Breast epithelium (tissue), 4 donors: ENCODE data around the gene CROCC2. TPM values are rescaled to one million over a fixed set of nuclear protein-coding genes. Genes with fewer than 3 reads are reported as not detected.

Experiments
- DNase-seq, 2 donors: peaks; one replicate each; pipeline ENCODE4 v3.0.0-alpha.2; 2019; ENCODE audit warnings: low spot score in 2 of 2
- H3K27ac ChIP-seq, 2 donors: fragments of 200-600 bp; sonication (generic) in 1 of 2; one replicate each; pipeline ENCODE4 v1.5.1; 2016 to 2019; ENCODE audit warnings: mild to moderate bottlenecking in 1 of 2
- H3K27me3 ChIP-seq, 2 donors: fragments of 200-600 bp; sonication (generic) in 1 of 2; one replicate each; pipeline versions ENCODE4 v1.5.1 to v1.6.0; 2017 to 2019; ENCODE audit warnings: control low read depth in 1 of 2, mild to moderate bottlenecking in 1 of 2
- H3K36me3 ChIP-seq: fragments of 200-600 bp; one replicate; pipeline ENCODE4 v1.5.1; 2019
- H3K4me1 ChIP-seq, 2 donors: fragments of 200-600 bp; sonication (generic); one replicate each; pipeline ENCODE4 v1.5.1; 2016 to 2019; ENCODE audit warnings: control low read depth in 1 of 2
- H3K4me3 ChIP-seq, 3 donors: fragments of 200-600 bp; sonication (generic); 1 replicate in 2 of 3; 2 replicates in 1 of 3; pipeline ENCODE4 v1.5.1; 2016 to 2019; ENCODE audit warnings: mild to moderate bottlenecking in 3 of 3, moderate library complexity in 2 of 3
- H3K9me3 ChIP-seq, 2 donors: fragments of 200-600 bp; sonication (generic) in 1 of 2; one replicate each; pipeline ENCODE4 v1.5.1; 2016 to 2019; ENCODE audit warnings: control low read depth in 1 of 2
- POLR2A ChIP-seq: fragments of 450-650 bp; IDR thresholded peaks from one replicate; pipeline ENCODE4 v1.6.1; 2016; ENCODE audit warnings: antibody characterized with exemption, mild to moderate bottlenecking, moderate library complexity
- POLR2AphosphoS5 ChIP-seq, 3 donors: sonication (generic); formaldehyde crosslinking; IDR thresholded peaks; one replicate each; pipeline ENCODE4 v1.6.1; 2017; ENCODE audit warnings: antibody characterized with exemption in 3 of 3
- intact Hi-C: fragments of 100-400 bp; cut with DNase I; formaldehyde crosslinking; loops from one replicate; pipeline ENCODE4 v1.15.1; 2023; ENCODE audit warnings: low total_unique reads
- total RNA-seq, 3 donors: library from RNA; depleted of rRNA; stranded (reverse); fragments of >200 nt; gene quantifications; one replicate each; pipeline ENCODE4 v1.1.0, GENCODE V29; 2016
- TF ChIP-seq, protein P1 (sequence below), 3 donors: fragments of 450-650 bp; IDR thresholded peaks; one replicate each; pipeline ENCODE4 v1.5.1; 2016 to 2017; ENCODE audit warnings: antibody characterized with exemption in 3 of 3, mild to moderate bottlenecking in 3 of 3, moderate library complexity in 3 of 3

Gene CROCC2
- total RNA-seq, 3 donors from 2014 or later = 0.33 TPM; not detected in 2

DNA sequence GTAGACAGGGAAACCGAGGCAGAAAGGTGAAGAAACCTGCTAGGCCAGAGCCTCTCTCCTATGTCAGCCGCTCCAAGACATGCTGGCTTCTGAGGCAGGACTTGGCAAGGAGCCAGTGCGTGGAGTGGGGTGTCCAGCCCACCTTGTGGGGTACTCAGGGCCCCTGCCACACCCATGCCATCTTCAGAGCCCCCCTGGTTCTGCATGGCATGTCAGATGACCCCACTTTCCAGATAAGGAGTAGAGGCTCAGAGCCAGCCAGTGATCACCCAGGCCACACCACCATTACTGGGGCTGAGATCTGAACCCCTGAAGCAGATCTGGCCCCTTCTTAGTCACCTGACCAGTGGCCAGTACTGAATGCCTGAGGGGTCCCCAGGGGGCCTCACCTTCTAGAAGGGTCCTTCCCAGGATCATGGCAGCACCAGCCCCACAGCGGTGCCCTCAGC lies 14.7 kb downstream of the CROCC2 start:
- H3K27ac ChIP-seq = peak overlapping the region; percentile 25 to 59
- DNase-seq = peak in 1 of 2 donors; percentile 38
- TF ChIP-seq, protein P1, sequence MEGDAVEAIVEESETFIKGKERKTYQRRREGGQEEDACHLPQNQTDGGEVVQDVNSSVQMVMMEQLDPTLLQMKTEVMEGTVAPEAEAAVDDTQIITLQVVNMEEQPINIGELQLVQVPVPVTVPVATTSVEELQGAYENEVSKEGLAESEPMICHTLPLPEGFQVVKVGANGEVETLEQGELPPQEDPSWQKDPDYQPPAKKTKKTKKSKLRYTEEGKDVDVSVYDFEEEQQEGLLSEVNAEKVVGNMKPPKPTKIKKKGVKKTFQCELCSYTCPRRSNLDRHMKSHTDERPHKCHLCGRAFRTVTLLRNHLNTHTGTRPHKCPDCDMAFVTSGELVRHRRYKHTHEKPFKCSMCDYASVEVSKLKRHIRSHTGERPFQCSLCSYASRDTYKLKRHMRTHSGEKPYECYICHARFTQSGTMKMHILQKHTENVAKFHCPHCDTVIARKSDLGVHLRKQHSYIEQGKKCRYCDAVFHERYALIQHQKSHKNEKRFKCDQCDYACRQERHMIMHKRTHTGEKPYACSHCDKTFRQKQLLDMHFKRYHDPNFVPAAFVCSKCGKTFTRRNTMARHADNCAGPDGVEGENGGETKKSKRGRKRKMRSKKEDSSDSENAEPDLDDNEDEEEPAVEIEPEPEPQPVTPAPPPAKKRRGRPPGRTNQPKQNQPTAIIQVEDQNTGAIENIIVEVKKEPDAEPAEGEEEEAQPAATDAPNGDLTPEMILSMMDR (IDR thresholded peaks at IDR 0.05) = no peak

DNA sequence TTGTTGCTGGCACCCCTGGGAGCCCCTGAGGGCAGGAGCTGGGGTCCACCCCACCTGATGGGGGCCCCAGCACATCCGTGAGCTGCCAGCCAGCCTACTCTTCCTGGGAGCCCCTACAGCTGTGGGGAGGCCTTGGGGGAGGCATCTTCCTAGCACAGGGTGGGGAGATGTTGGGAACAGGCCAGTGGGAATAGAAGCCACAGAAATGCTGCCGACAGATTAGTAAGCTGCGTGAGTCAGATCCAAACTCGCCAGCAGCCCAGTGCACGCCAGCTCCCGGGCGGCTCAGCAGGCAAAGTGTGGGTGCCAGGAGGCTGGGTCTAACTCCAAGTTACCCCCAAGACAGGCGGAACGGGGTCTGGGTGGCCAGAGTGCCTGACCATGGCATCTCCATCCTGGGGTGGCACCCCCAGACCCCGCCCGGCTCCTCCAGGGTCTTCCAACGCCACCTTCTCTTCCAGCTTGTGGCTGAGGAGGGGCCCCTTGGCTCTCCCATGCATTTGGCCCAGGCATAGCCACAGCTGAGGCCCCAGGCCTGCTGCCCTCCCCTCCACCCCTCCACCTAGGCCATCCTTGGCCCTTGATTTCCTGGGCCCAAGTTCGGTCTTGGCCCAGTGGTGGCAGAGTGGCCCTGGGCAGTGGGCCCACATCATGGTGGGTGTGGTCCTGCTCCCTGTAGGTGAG lies 15.3 kb downstream of the CROCC2 start:
- Histone ChIP-seq H3K9me3 (no peaks in the 10 kb centered on the region), H3K27me3 (no peaks in the 10 kb centered on the region), H3K27ac (peak overlapping the region; percentile 25 to 59), H3K4me3 (no peak overlapping the region), H3K36me3 (no peaks in the 10 kb centered on the region), H3K4me1 (peaks cover 0 to 5% of the 10 kb centered on the region in 2 donors)
- peak; percentile 12 to 55 for DNase-seq
- TF ChIP-seq POLR2AphosphoS5 (IDR thresholded peaks at IDR 0.05) (no peak), POLR2A (no peak)
- TF ChIP-seq, protein P1 (IDR thresholded peaks at IDR 0.05) = no peak
- intact Hi-C loops = no loop called here

More for the DNA sequence above, 14.7 kb downstream of the CROCC2 start:
- Histone ChIP-seq H3K4me1 (peaks cover 0 to 5% of the 10 kb centered on the region in 2 donors), H3K36me3 (no peaks in the 10 kb centered on the region), H3K9me3 (no peaks in the 10 kb centered on the region), H3K27me3 (peaks cover 0 to 2% of the 10 kb centered on the region in 2 donors), H3K4me3 (no peak overlapping the region)
- intact Hi-C loops = no loop called here

DNA sequence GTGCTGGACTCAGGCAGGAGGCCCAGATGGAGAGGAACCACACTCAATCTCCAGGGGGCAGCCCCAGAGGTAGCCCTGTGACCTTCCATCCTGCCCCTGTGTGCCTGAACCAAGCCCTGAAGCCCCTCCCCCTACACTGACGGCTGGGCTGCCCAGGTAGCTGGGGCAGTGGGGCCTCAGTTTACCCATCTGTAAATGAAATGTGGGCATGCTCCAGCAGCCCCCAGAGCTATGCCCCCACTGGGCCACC lies 15.8 kb downstream of the CROCC2 start:
- Histone ChIP-seq H3K9me3 (no peaks in the 10 kb centered on the region), H3K4me3 (no peak overlapping the region), H3K27ac (no peak overlapping the region), H3K27me3 (no peaks in the 10 kb centered on the region), H3K36me3 (no peaks in the 10 kb centered on the region), H3K4me1 (peaks cover 0 to under 1% of the 10 kb centered on the region in 2 donors)
- peak in 1 of 2 donors; percentile 15 for DNase-seq
- intact Hi-C loops = no loop called here
- TF ChIP-seq POLR2A (no peak), POLR2AphosphoS5 (IDR thresholded peaks at IDR 0.05) (no peak)
- TF ChIP-seq, protein P1 (IDR thresholded peaks at IDR 0.05) = no peak

DNA sequence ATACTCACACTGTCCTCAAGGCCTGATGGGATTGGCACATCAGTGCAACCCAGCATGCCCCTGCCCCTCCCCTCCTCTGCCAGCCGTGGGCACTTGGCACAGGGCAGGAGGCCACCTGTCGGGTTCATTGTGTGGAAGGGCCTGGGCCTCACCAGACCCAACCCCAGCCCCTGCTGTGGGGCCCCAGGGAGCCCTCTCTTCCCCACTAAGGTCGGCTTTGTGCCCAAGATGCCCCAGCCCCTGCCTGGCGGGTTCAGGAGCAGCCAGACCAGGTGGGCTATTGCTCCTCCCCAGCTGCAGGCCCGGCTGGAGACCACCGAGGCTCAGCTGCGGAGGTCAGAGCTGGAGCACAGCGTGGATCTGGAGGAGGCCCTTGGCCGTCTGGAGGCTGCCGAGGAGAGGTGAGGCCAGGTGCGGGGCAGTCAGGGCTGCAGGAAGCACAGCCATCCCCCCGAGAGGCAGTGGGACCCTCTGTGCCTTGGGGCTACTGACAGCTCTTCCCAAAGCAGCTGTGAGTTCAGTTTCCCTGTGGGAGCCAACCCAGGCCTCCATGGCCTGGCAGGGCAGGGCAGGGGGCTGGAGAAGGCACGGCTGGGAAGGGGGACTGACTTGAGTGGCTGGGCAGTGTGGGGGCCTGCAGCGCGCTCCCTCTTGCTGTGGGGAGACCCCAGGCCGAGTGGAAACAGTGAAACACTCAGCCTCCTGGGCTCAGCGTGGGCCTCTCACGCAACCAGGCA lies 16.3 kb downstream of the CROCC2 start:
- Histone ChIP-seq H3K4me1 (no peaks in the 10 kb centered on the region), H3K9me3 (peaks cover 0 to under 1% of the 10 kb centered on the region in 2 donors), H3K4me3 (no peak overlapping the region), H3K36me3 (no peaks in the 10 kb centered on the region), H3K27me3 (no peaks in the 10 kb centered on the region), H3K27ac (no peak overlapping the region)
- intact Hi-C loops = no loop called here
- TF ChIP-seq, protein P1 (IDR thresholded peaks at IDR 0.05) = no peak
- TF ChIP-seq POLR2A (no peak), POLR2AphosphoS5 (IDR thresholded peaks at IDR 0.05) (no peak)
- peak; percentile 9 to 43 for DNase-seq

DNA sequence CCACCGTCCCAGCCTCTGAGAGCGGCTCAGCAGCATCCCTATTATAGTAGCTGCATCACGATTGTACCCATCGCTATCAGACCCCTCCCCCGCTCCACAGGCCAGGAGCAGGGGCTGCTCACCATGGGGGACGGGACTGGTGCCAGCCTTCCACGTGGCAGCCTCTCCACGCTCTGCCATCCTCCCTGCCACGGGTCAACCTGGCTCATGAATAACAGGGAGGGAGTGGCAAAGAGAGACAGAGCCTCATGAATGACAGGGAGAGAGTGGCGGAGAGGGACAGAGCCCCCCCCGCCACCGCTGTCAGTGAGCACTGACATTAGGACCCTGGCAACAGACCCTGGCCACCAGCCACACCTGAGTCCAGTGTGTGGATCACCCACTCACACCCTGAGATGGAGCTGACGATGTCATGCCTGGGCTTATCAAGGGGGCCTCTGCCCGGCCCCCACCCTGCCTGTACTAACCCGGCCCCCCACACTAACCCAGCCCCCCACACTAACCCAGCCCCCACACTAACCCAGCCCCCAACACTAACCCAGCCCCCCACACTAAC lies 16.9 kb downstream of the CROCC2 start:
- Histone ChIP-seq H3K4me3 (no peak overlapping the region), H3K36me3 (no peaks in the 10 kb centered on the region), H3K9me3 (peaks cover 0 to 7% of the 10 kb centered on the region in 2 donors), H3K4me1 (no peaks in the 10 kb centered on the region), H3K27ac (no peak overlapping the region), H3K27me3 (no peaks in the 10 kb centered on the region)
- intact Hi-C loops = no loop called here
- DNase-seq = peak in 1 of 2 donors; percentile 7
- TF ChIP-seq, protein P1 (IDR thresholded peaks at IDR 0.05) = no peak
- no peak for TF ChIP-seq POLR2AphosphoS5 (IDR thresholded peaks at IDR 0.05)
- no peak for TF ChIP-seq POLR2A
